HepG2 (cell line): ENCODE results near the gene C1QTNF12. TPM values are rescaled to one million over a fixed set of nuclear protein-coding genes. Genes with fewer than 3 reads are reported as not detected.

Experiments
- AGO2 ChIP-seq: fragments of 200-400 bp; formaldehyde crosslinking; optimal IDR thresholded peaks from 2 replicates; pipeline ENCODE3; 2017; ENCODE audit warnings: mild to moderate bottlenecking, low read depth, low read length, moderate library complexity
- ATM ChIP-seq: fragments of 450-650 bp; IDR thresholded peaks from 2 replicates; pipeline ENCODE4 v1.7.1; 2017; ENCODE audit warnings: mild to moderate bottlenecking, borderline replicate concordance
- BRF2 ChIP-seq: sonication (generic); formaldehyde crosslinking; IDR thresholded peaks from 2 replicates; pipeline ENCODE4 v1.8.1; 2022; ENCODE audit warnings: mild to moderate bottlenecking, missing genetic modification reagents
- CSRNP1 ChIP-seq: sonication (generic); formaldehyde crosslinking; IDR thresholded peaks from 2 replicates; pipeline ENCODE4 v1.8.1; 2023; ENCODE audit warnings: mild to moderate bottlenecking, missing genetic modification reagents
- DNMT1 ChIP-seq: sonication (generic); formaldehyde crosslinking; IDR thresholded peaks from 2 replicates; pipeline ENCODE4 v1.5.1; 2020; ENCODE audit warnings: mild to moderate bottlenecking, missing genetic modification reagents
- EHMT2 ChIP-seq: fragments of 200-600 bp; sonication (generic); IDR thresholded peaks from 2 replicates; pipeline ENCODE4 v1.7.0; 2017; ENCODE audit warnings: antibody characterized with exemption, low read depth, low read length, borderline replicate concordance
- FOXK1 ChIP-seq: sonication (generic); formaldehyde crosslinking; IDR thresholded peaks from 2 replicates; pipeline ENCODE4 v1.4.0; 2020; ENCODE audit warnings: low read depth, missing genetic modification reagents, borderline replicate concordance
- FOXO1 ChIP-seq: sonication (generic); formaldehyde crosslinking; IDR thresholded peaks from 2 replicates; pipeline ENCODE4 v1.4.0; 2020; ENCODE audit warnings: missing genetic modification reagents
- GTF2F1 ChIP-seq: fragments of 150-350 bp; IDR thresholded peaks from 2 replicates; pipeline ENCODE4 v1.6.1; 2014; ENCODE audit warnings: low read length
- HCFC1 ChIP-seq: fragments of 150-350 bp; IDR thresholded peaks from 2 replicates; pipeline ENCODE4 v1.6.1; 2014; ENCODE audit warnings: low read depth, low read length
- HOXA9 ChIP-seq: sonication (generic); formaldehyde crosslinking; IDR thresholded peaks from 2 replicates; pipeline ENCODE4 v1.8.1; 2022; ENCODE audit warnings: missing genetic modification reagents, mild to moderate bottlenecking, moderate library complexity, borderline replicate concordance
- MAFG ChIP-seq: sonication (generic); formaldehyde crosslinking; IDR thresholded peaks from 2 replicates; pipeline ENCODE4 v1.5.1; 2020; ENCODE audit warnings: mild to moderate bottlenecking, missing genetic modification reagents
- MBNL3 ChIP-seq: fragments of 250-450 bp; sonication (Bioruptor Pico); conservative IDR thresholded peaks from 2 replicates; pipeline ENCODE4 v1.8.0; 2022; ENCODE audit warnings: mild to moderate bottlenecking, inconsistent platforms
- NFIC ChIP-seq: IDR thresholded peaks from 2 replicates; pipeline ENCODE4 v1.6.1; 2012; ENCODE audit warnings: mild to moderate bottlenecking, low read length, inconsistent platforms
- TARDBP ChIP-seq: sonication (generic); formaldehyde crosslinking; IDR thresholded peaks from 2 replicates; pipeline ENCODE4 v1.8.0; 2022; ENCODE audit warnings: mild to moderate bottlenecking, missing genetic modification reagents
- TCF7L2 ChIP-seq: IDR thresholded peaks from 2 replicates; pipeline ENCODE4 v1.6.1; 2011; ENCODE audit warnings: mild to moderate bottlenecking, low read depth, low read length, moderate library complexity
- ZNF205 ChIP-seq: IDR thresholded peaks from 2 replicates; pipeline ENCODE4 v1.6.1; 2018; ENCODE audit warnings: missing biosample characterization, missing genetic modification reagents
- ZNF589 ChIP-seq: sonication (generic); formaldehyde crosslinking; conservative IDR thresholded peaks from 2 replicates; pipeline ENCODE4 v1.8.0; 2022; ENCODE audit warnings: mild to moderate bottlenecking, moderate library complexity, missing genetic modification reagents
- ZNF768 ChIP-seq: sonication (generic); formaldehyde crosslinking; IDR thresholded peaks from 2 replicates; pipeline ENCODE4 v1.4.0; 2020; ENCODE audit warnings: missing genetic modification reagents
- polyA plus RNA-seq, 8 experiments: library from polyadenylated mRNA; depleted of rRNA in 3 of 8; stranded (reverse) in 7 of 8; unstranded in 1 of 8; fragments of >200 nt; fragmentation: Illumina TruSeq in 4 of 8; extraction: Trizol in 4 of 8; gene quantifications; 2 replicates each; pipeline versions ENCODE4 v1.2.1 to v1.2.3, GENCODE V29; 2011 to 2016; ENCODE audit warnings: low read depth in 4 of 8, missing spikeins in 1 of 8, mixed read lengths in 1 of 8; ENCODE audit not compliant: insufficient read depth in 1 of 8
- total RNA-seq, 5 experiments: library from RNA; depleted of rRNA; stranded (reverse); fragments of >200 nt; fragmentation: Illumina TruSeq; extraction: Trizol; gene quantifications; 2 replicates each; pipeline ENCODE4 v1.2.3, GENCODE V29; 2016; ENCODE audit warnings: low read depth in 1 of 5
- TF ChIP-seq, protein P1 (sequence below): sonication (generic); formaldehyde crosslinking; IDR thresholded peaks from 2 replicates; pipeline ENCODE4 v1.5.1; 2020; ENCODE audit warnings: mild to moderate bottlenecking, missing genetic modification reagents, borderline replicate concordance

C1QTNF12 gene
- total and polyA plus RNA-seq, 2 of the 13 experiments (the other 11 are each of a cell fraction or from before 2014, with no cell fraction given), result 0.18 to 0.64 TPM

DNA sequence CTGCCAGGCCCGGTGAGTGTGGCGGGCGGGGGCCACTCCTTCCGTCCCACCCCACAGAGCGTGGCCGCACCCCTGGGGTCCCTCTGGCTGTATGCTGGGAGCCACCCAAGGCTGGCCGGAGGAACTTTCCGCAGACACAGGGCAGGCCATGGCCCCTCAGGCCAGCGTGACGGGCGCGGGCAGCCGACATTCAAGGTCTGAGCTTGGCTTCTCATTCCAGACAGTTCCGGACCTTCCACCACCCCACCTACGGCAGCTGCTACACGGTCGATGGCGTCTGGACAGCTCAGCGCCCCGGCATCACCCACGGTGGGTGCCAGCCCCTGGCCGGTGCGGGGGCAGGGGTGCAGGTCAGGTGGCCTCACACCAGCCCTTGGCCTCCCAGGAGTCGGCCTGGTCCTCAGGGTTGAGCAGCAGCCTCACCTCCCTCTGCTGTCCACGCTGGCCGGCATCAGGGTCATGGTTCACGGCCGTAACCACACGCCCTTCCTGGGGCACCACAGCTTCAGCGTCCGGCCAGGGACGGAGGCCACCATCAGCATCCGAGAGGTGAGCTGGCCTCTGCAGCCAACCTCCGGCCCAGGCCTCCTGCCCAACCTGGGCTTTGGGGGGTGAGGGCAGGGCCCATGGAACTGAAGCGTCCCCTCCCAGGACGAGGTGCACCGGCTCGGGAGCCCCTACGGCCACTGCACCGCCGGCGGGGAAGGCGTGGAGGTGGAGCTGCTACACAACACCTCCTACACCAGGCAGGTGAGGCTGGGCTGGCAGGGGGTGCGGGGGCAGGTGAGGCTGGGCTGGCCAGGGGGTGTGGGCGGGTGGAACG, 41.0 kb upstream of the C1QTNF12 start (continued):
- TF ChIP-seq, protein P1, sequence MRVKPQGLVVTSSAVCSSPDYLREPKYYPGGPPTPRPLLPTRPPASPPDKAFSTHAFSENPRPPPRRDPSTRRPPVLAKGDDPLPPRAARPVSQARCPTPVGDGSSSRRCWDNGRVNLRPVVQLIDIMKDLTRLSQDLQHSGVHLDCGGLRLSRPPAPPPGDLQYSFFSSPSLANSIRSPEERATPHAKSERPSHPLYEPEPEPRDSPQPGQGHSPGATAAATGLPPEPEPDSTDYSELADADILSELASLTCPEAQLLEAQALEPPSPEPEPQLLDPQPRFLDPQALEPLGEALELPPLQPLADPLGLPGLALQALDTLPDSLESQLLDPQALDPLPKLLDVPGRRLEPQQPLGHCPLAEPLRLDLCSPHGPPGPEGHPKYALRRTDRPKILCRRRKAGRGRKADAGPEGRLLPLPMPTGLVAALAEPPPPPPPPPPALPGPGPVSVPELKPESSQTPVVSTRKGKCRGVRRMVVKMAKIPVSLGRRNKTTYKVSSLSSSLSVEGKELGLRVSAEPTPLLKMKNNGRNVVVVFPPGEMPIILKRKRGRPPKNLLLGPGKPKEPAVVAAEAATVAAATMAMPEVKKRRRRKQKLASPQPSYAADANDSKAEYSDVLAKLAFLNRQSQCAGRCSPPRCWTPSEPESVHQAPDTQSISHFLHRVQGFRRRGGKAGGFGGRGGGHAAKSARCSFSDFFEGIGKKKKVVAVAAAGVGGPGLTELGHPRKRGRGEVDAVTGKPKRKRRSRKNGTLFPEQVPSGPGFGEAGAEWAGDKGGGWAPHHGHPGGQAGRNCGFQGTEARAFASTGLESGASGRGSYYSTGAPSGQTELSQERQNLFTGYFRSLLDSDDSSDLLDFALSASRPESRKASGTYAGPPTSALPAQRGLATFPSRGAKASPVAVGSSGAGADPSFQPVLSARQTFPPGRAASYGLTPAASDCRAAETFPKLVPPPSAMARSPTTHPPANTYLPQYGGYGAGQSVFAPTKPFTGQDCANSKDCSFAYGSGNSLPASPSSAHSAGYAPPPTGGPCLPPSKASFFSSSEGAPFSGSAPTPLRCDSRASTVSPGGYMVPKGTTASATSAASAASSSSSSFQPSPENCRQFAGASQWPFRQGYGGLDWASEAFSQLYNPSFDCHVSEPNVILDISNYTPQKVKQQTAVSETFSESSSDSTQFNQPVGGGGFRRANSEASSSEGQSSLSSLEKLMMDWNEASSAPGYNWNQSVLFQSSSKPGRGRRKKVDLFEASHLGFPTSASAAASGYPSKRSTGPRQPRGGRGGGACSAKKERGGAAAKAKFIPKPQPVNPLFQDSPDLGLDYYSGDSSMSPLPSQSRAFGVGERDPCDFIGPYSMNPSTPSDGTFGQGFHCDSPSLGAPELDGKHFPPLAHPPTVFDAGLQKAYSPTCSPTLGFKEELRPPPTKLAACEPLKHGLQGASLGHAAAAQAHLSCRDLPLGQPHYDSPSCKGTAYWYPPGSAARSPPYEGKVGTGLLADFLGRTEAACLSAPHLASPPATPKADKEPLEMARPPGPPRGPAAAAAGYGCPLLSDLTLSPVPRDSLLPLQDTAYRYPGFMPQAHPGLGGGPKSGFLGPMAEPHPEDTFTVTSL (CRISPR knock-in tag), result no peak
- TF ChIP-seq MAFG (CRISPR knock-in tag) (no peak), TCF7L2 (no peak), HOXA9 (CRISPR knock-in tag) (no peak), ATM (no peak), DNMT1 (CRISPR knock-in tag) (no peak), ZNF768 (peak; percentile 81), AGO2 (no peak), TARDBP (CRISPR knock-in tag) (no peak; the same call in 1 of the 2 replicates), ZNF205 (no peak), FOXO1 (CRISPR knock-in tag) (no peak), CSRNP1 (CRISPR knock-in tag) (no peak), GTF2F1 (no peak), NFIC (no peak), EHMT2 (no peak), FOXK1 (CRISPR knock-in tag) (no peak), ZNF589 (no peak), MBNL3 (CRISPR knock-in tag) (no peak), HCFC1 (no peak), BRF2 (CRISPR knock-in tag) (no peak)
